Measurements from ENCODE around the gene MET.
A peak's percentile ranks its signal among the peaks of the same experiment; 100 is the strongest.
"Not testable (repeated sequence)": the region's sequence is repeated elsewhere in the genome, so short reads cannot be mapped to it uniquely, and the experiment has no call there.

MET gene

GRCh38 chr7:116671681-116672595 is at the start of gene MET:
Gene MET, plus strand, starts transcription at chr7:116672196. Its CDS starts 26,889 bp downstream, at chr7:116699085.
- DNase-seq: peak; percentile 69

GRCh38 chr7:116626886-116627285 is 45.1 kb upstream of the MET start:
- no peak for DNase-seq

DNA sequence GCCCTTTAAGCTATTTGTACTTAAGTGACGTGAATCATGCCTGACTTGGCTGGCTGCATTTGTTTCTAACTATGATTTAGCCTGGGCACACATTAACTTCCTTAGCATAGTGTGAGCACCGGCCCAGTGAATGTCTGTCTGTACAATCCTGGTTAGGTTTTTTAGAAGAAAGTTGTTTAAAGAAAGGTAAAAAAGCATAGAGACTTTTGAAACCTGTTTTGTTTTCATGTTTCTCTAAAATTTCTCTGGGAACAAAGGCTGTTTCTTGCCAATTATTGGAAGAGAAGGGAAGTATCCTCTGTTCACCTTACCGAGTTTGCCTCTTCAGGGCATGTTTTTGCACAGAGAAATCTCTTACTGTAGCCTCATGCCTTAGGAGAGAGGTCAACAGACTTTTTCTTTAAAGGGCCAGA is 42.9 kb upstream of the MET start:
- DNase-seq: no peak

- DNase-seq: no peak
Observed at GRCh38 chr7:116630357-116630756, 41.6 kb upstream of the MET start.

DNA sequence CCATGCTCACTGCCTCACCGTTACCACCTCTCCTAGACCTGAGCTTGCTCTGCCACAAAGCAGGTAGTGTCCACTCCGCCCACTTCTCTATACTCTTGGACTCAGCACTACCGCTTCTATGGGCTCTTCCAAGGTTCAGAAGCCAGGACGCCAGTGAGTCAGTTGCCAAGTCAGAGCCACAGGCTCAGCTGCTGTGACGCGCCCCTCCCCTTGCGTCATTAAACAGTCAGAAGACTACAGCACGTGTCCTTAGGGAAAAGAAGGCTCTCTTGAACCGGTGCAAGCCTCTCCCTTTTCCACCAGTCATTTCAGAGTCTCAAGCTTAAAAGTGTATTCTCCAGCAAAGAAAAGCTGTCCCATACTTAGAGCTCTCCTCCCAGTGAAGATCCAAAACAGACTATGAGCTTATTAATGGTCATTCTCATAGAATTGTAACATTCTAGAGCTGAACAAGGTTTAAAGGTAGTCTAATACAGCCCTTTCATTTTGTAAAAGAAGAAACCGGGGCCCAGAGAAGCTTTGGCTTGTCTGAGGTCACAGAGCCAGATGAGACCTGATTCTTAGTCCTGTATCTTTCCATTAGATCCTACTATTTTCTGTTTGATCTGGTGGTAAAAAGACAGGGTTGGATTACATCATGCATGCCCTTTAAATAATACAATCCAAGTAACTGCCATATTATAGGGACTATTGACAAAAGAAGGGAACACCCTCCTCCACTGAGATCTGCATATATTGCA is 40.9 kb upstream of the MET start:
- no peak for DNase-seq

DNA sequence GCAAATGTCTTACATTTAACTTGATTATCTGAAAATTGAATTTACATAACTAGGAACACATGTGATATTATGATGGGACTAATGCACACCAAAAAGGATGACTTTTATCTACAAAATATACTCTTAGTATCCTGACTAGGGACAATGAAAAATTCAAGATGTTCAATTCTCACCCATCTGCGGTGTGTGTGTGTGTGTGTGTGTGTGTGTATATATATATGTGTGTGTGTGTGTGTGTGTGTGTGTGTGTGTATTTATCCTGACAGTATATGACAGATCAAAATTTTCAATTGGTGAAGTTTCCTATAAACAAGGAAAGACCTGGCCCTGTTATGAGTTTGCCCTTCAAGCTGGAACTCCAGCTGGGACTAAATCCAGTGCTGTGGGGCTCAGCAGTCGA is 40.3 kb upstream of the MET start:
- DNase-seq: no peak

DNA sequence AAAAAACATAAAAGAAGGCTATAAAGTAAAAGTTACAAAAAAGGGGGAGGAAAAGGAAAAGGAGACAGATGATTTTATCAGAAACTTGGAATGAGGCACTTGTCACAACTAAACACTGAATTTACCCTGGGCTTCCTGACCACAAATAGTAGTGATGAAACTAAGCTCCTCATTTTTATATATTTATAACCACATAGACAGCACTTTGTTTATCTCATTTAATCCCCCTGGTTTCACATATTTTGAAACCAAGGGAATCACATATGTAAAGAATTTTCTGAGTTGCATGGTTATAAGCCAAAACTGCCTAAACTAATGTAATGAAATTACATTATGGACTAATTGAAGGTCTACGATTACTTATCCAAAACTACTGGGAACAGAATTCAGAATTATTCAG is 39.6 kb upstream of the MET start:
- no peak for DNase-seq

DNA sequence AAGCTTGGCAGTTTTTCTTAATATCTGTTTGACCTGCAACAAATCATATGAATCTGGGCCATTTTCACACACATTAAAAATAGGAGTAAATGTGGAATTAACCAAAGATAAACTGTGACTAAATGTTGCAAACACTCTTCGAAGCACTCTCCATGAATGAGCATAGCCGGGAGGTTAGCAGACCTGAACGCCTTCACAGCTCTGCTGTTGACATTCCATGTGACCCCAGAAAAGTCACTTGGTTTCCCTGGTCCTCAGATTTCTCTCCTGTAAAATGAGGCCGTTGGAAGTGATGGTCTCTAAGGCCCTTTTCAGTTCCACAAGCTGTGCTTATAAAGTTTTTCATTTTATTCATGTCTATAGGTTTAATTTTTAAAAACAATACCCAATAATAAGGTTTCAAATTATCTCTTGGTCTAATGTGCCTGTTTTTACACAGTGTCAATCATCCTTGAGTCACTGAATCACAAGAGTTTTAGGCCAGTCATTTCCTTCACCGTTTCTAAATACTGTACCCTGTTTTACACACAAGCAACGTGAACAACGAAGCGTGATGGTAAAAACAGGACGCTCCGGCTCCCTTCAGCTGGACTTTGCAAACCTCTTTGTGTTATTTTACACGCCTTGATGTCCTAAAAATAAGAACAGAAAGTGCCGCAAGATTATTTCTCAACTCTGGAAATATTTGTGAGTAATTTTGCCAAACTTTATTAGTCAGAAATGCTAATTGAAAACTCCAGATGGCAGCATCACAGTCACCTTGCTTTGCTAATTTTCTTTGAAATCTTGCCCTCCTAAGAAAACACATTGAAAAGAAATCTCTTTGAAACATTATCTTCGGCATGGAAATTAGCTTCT is 38.6 kb upstream of the MET start:
- no peak for DNase-seq

- DNase-seq: no peak
Observed at GRCh38 chr7:116636997-116637396, 35.0 kb upstream of the MET start.

GRCh38 chr7:116638592-116638991 is 33.4 kb upstream of the MET start:
- not testable (repeated sequence) for DNase-seq

DNA sequence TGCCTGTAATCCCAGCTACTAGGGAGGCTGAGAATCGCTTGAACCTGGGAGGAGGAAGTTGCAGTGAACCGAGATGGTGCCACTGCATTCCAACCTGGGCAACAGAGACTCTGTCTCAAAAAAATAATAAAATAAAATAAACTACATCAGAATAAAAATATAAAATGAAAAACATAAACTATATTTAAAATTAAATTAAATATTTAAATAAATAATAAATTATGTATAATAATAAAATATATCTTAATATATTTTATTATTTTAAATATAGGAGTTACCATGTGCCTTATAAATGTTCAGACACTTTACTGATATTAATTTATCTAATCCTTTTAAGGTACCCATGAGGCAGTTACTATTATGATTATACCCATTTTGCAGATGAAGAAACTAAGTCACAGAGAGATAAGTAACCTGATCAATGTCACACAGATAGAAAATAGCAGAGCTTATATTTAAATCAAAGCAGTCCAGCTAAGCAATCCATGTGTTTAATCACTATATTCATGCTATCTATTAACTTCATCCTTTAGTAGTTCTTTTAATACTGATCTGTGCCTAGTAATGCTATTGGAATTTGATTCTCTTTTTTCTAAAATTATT is 30.3 kb upstream of the MET start:
- DNase-seq: no peak

DNA sequence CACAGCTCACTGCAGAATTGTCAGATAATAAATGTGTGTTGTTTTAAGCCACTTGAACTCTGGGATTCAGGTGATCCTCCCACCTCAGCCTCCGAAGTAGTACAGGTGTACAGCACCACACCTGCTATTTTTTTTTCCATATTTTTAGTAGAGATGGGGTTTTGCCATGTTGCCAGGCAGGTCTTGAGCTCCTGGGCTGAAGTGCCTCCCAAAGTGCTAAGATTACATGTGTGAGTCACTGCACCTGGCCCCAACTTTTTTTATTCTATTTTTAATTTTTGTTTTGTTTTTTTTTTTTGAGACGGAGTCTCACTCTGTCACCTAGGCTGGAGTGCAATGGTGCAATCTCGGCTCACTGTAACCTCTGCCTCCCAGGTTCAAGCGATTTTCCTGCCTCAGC is 28.8 kb upstream of the MET start:
- DNase-seq: not testable (repeated sequence)

GRCh38 chr7:116644628-116645027 is 27.4 kb upstream of the MET start:
- no peak for DNase-seq

DNA sequence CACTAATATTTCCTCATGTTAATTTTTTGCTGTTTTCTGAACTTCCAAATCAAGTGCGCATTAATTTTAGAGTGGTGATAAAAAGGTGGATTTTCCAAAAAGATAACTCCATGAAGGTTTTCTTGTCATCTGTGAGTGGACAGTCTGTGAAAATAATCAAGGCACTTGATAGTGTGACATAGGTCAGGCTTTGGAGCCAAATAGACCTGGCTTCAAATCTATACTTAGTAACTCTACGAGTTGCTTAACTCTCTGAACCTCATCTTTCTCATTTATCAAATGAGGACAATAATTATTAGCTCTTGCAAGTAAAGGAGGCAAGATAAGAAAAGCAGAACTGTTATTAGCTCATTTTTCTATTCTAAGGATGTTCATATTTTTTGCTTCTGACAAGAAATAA is 24.7 kb upstream of the MET start:
- DNase-seq: no peak

GRCh38 chr7:116647861-116648260 is 24.1 kb upstream of the MET start:
- DNase-seq: no peak

GRCh38 chr7:116650436-116650835 is 21.6 kb upstream of the MET start:
- no peak for DNase-seq

DNA sequence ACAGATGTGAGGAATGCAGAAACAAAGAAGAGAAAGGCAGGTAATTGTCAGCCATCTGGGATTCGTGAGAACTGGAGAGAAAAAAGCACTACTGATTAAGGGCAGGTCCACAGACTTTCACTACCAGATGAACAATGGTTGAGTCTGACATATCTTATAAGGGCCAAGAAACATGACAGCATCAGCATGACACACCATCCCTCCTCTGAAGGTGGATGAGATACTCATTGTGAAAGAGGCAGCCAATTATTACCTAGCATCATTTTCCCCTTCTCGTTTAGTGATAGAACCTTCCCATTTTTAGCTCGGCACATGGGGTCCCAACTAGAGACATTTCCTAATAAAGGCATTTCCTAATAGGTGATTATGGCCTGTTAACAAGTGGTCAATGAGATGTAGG is 19.2 kb upstream of the MET start:
- no peak for DNase-seq

DNA sequence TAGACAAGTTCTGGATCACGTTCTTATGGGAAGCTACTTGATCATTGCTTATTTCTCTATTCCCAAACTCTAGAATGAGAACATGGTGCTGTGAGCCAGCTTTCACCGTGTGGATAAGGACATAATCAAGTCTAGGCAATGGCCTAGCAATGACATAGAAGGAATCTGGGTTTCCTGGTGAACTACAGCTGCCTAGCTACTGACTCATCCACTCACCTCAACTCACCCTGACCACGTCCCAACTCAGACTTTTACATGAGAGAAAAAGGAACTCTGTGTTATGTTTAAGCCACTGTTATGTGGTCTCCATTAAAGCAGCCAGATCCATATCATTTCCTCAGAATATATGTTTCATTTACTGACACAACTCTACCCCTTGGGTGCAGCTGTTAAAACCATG is 18.8 kb upstream of the MET start:
- no peak for DNase-seq

- DNase-seq: no peak
Observed at GRCh38 chr7:116653646-116654045, 18.4 kb upstream of the MET start.

- not testable (repeated sequence) for DNase-seq
Observed at GRCh38 chr7:116659248-116659647, 12.7 kb upstream of the MET start.

DNA sequence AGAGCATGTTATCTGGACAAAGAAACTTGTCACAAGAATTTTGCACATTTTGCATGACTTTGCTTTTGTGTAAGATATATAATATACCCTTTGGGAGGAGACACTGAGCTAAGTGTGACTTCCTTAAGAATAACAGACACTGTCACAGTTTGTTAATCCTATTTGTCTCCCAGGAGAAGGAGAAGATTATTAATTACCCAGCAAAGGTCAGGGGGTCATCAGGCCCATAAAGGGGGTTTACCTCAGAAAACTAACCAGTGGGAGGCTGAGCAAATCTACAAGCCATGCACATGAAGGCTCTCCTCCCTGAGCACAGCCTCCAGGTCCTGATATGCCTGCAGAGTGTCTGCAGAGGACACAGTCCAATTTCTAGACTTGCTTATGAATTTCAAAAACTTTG is 10.1 kb upstream of the MET start:
- no peak for DNase-seq

GRCh38 chr7:116663744-116664143 is 8.3 kb upstream of the MET start:
- no peak for DNase-seq

Measured in stimulated activated CD4-positive, alpha-beta T cell treated with anti-CD3 and anti-CD28 coated beads, Interleukin-15, amount 100 ng/mL, for 24 hours (primary cell).